ENCODE data around the gene RHOV. TPM values are rescaled to one million over a fixed set of nuclear protein-coding genes. Genes with fewer than 3 reads are reported as not detected.

Gene RHOV
- total and polyA plus RNA-seq, 7 donors: 0.10 to 0.23 TPM; not detected in 5

- intact Hi-C loops (cut with DNase I): loop anchor here (1.0 to 10.0 kb wide), 6 partner anchors 35 to 325 kb away; partner anchors contain the start of genes CHP1 (in 1 of the 2), EXD1 (in 1 of the 2) and INO80 (in 1 of the 2)
- Histone ChIP-seq H3K9me3 (no peaks in the 10 kb centered on the region), H3K27ac (peak overlapping the region; percentile 97), H3K36me3 (ENCODE audit: insufficient read depth in 1 of 2, low read depth in 1 of 2) (peaks cover 0 to 21% of the 10 kb centered on the region in 2 donors), H3K4me1 (peaks cover 51% of the 10 kb centered on the region), H3K4me3 (peak overlapping the region; percentile 69), H3K27me3 (ENCODE audit: insufficient read depth in 3 of 3, low read length in 2 of 3) (no peaks in the 10 kb centered on the region)
- peak in 3 of 4 donors; percentile 15 to 29 (median 17) for ATAC-seq
- no peak for TF ChIP-seq CTCF (IDR thresholded peaks at IDR 0.05)
- peak in 1 of 2 donors; percentile 59 for DNase-seq
- 10 to 14% (median 13%) methylated on average over 19 to 22 of the region's 22 CpGs for WGBS, 3 donors
Observed at GRCh38 chr15:40906991-40907802, 33.2 kb upstream of the RHOV start.

- TF ChIP-seq CTCF (IDR thresholded peaks at IDR 0.05): peak; percentile 89
- 0 to 2% (median 1%) methylated on average over 16 to 36 of the region's 36 CpGs for WGBS, 3 donors
- Histone ChIP-seq H3K9me3 (no peaks in the 10 kb centered on the region), H3K4me1 (peaks cover 51% of the 10 kb centered on the region), H3K36me3 (ENCODE audit: insufficient read depth in 1 of 2, low read depth in 1 of 2) (peaks cover 0 to 21% of the 10 kb centered on the region in 2 donors), H3K27me3 (ENCODE audit: insufficient read depth in 3 of 3, low read length in 2 of 3) (no peaks in the 10 kb centered on the region), H3K4me3 (peak overlapping the region; percentile 69), H3K27ac (peak overlapping the region; percentile 97)
- DNase-seq (peak; percentile 89 to 94), ATAC-seq (peak; percentile 80 to 84 (median 82))
- intact Hi-C loops (cut with DNase I): loop anchor here (1.0 to 10.0 kb wide), 6 partner anchors 36 to 326 kb away; partner anchors contain the start of genes CHP1 (in 1 of the 2), EXD1 (in 1 of the 2) and INO80 (in 1 of the 2)
Observed at GRCh38 chr15:40906091-40906990, 32.3 kb upstream of the RHOV start.

- intact Hi-C loops (cut with DNase I): loop anchor here (1.0 to 10.0 kb wide), 9 partner anchors 36 to 328 kb away; partner anchors contain the start of genes CHP1 (in 1 of the 2), EXD1 (in 1 of the 2) and INO80 (in 1 of the 2)
- Histone ChIP-seq H3K4me3 (no peak overlapping the region), H3K27me3 (ENCODE audit: insufficient read depth in 3 of 3, low read length in 2 of 3) (no peaks in the 10 kb centered on the region), H3K4me1 (peaks cover 43% of the 10 kb centered on the region), H3K27ac (peak overlapping the region; percentile 30), H3K9me3 (no peaks in the 10 kb centered on the region), H3K36me3 (ENCODE audit: insufficient read depth in 1 of 2, low read depth in 1 of 2) (peaks cover 0 to 36% of the 10 kb centered on the region in 2 donors)
- no peak for ATAC-seq
- DNase-seq: no peak
- no peak for TF ChIP-seq CTCF (IDR thresholded peaks at IDR 0.05)
- WGBS, 3 donors: 60 to 81% (median 71%) methylated on average over 7 of the region's 7 CpGs
Observed at GRCh38 chr15:40904552-40905201, 30.6 kb upstream of the RHOV start.

Data from psoas muscle (tissue), 8 donors.